Vagina (tissue), 2 donors: ENCODE measurements around the gene EML2.

Source experiments
- POLR2A ChIP-seq, 2 donors: fragments of 450-650 bp; IDR thresholded peaks; one replicate each; pipeline ENCODE4 v1.6.1; 2017; ENCODE audit warnings: antibody characterized with exemption in 2 of 2, mild to moderate bottlenecking in 2 of 2, moderate library complexity in 2 of 2
- POLR2AphosphoS5 ChIP-seq, 2 donors: sonication (generic); formaldehyde crosslinking; IDR thresholded peaks; one replicate each; pipeline ENCODE4 v1.9.0; 2017; ENCODE audit warnings: antibody characterized with exemption in 2 of 2, mild to moderate bottlenecking in 2 of 2, low read depth in 1 of 2; ENCODE audit not compliant: insufficient read depth in 1 of 2
- TF ChIP-seq, protein P1 (sequence below), 3 experiments: fragments of 450-650 bp in 2 of 3; fragments of 200-600 bp in 1 of 3; sonication (generic) in 1 of 3; IDR thresholded peaks; one replicate each; pipeline ENCODE4 v1.5.1; 2017 to 2019; ENCODE audit warnings: antibody characterized with exemption in 3 of 3, mild to moderate bottlenecking in 2 of 3, moderate library complexity in 2 of 3

DNA sequence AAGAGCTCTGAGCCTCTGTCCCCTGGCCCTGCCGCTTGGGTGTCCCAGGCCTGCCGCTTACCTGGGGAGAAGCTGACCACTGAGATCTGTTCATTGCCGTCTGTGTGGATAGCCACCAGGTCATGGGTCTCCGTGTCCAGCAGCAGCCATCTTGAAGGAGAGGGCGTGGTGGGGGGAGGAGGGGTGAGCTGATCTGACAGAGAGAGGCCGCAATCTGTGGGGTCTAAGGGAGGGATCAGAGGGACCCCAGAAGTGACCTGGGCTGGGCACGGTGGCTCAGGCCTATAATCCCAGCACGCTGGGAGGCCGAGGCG, 22.5 kb downstream of the EML2 start:
- TF ChIP-seq, protein P1, sequence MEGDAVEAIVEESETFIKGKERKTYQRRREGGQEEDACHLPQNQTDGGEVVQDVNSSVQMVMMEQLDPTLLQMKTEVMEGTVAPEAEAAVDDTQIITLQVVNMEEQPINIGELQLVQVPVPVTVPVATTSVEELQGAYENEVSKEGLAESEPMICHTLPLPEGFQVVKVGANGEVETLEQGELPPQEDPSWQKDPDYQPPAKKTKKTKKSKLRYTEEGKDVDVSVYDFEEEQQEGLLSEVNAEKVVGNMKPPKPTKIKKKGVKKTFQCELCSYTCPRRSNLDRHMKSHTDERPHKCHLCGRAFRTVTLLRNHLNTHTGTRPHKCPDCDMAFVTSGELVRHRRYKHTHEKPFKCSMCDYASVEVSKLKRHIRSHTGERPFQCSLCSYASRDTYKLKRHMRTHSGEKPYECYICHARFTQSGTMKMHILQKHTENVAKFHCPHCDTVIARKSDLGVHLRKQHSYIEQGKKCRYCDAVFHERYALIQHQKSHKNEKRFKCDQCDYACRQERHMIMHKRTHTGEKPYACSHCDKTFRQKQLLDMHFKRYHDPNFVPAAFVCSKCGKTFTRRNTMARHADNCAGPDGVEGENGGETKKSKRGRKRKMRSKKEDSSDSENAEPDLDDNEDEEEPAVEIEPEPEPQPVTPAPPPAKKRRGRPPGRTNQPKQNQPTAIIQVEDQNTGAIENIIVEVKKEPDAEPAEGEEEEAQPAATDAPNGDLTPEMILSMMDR (IDR thresholded peaks at IDR 0.05): no peak
- TF ChIP-seq POLR2AphosphoS5 (IDR thresholded peaks at IDR 0.05; ENCODE audit: insufficient read depth in 1 of 2, low read depth in 1 of 2): no peak
- no peak for TF ChIP-seq POLR2A (IDR thresholded peaks at IDR 0.05)
